Caco-2 (cell line): Measurements from ENCODE around the gene ATP6V1C2. TPM values are rescaled to one million over a fixed set of nuclear protein-coding genes. Genes with fewer than 3 reads are reported as not detected.
A peak's percentile ranks its signal among the peaks of the same experiment; 100 is the strongest.

Source experiments
- BruUV-seq: library from RNA; stranded (reverse); fragments of 400-500 nt; replicated peaks from 2 replicates; lab custom pipeline; 2021; lab: Mats Ljungman, UMichigan
- CTCF ChIA-PET: fragments of 300-600 bp; sonication (Branson Sonifier 250); formaldehyde crosslinking; loops from one replicate; lab custom pipeline; 2022; ENCODE audit warnings: antibody characterized with exemption; lab: Charles Lee
- POLR2A ChIA-PET: fragments of 300-600 bp; sonication (Branson Sonifier 250); formaldehyde crosslinking; loops from one replicate; lab custom pipeline; 2022; ENCODE audit warnings: antibody characterized with exemption; lab: Charles Lee
- DNase-seq, 2 experiments: peaks; one replicate each; pipeline versions ENCODE4 v3.0.0 to v3.0.0-alpha.2; 2020 to 2022
- H3K27me3 ChIP-seq: replicated peaks from 2 replicates; pipeline ENCODE4 v1.6.0; 2011; ENCODE audit warnings: low read length; ENCODE audit not compliant: control insufficient read depth, insufficient read depth
- H3K36me3 ChIP-seq: 2 replicates; pipeline ENCODE4 v1.5.1; 2011; ENCODE audit warnings: low read length; ENCODE audit not compliant: control insufficient read depth, insufficient read depth
- H3K4me1 ChIP-seq: fragments of 250-450 bp; sonication (Bioruptor Pico); 2 replicates; pipeline ENCODE4 v1.5.1; 2020; ENCODE audit warnings: mild to moderate bottlenecking
- H3K4me3 ChIP-seq: 2 replicates; pipeline ENCODE4 v1.5.1; 2011; ENCODE audit warnings: low read depth, mild to moderate bottlenecking, control low read depth, low read length
- H3K9me3 ChIP-seq: fragments of 250-450 bp; sonication (Bioruptor Pico); 2 replicates; pipeline ENCODE4 v1.5.1; 2020; ENCODE audit warnings: mild to moderate bottlenecking, moderate library complexity
- H3K27ac Mint-ChIP-seq: one replicate; pipeline ENCODE4 v1.8.0; 2022; ENCODE audit warnings: mixed read lengths; ENCODE audit not compliant: unreplicated experiment
- H3K27me3 Mint-ChIP-seq: one replicate; pipeline ENCODE4 v1.8.0; 2022; ENCODE audit warnings: mixed read lengths; ENCODE audit not compliant: insufficient read depth, unreplicated experiment
- H3K36me3 Mint-ChIP-seq: one replicate; pipeline ENCODE4 v1.8.0; 2022; ENCODE audit warnings: mild to moderate bottlenecking, mixed read lengths; ENCODE audit not compliant: insufficient read depth, unreplicated experiment
- H3K4me1 Mint-ChIP-seq: one replicate; pipeline ENCODE4 v1.8.0; 2022; ENCODE audit warnings: low read depth, mixed read lengths; ENCODE audit not compliant: unreplicated experiment
- H3K4me3 Mint-ChIP-seq: one replicate; pipeline ENCODE4 v1.8.0; 2022; ENCODE audit warnings: mild to moderate bottlenecking, moderate library complexity, mixed read lengths; ENCODE audit not compliant: unreplicated experiment
- H3K9me3 Mint-ChIP-seq: one replicate; pipeline ENCODE4 v1.8.0; 2022; ENCODE audit warnings: mixed read lengths; ENCODE audit not compliant: unreplicated experiment
- intact Hi-C: fragments of 100-400 bp; cut with micrococcal nuclease; formaldehyde crosslinking; loops from one replicate; pipeline ENCODE4 v1.10.0; 2022; ENCODE audit not compliant: unreplicated experiment
- total RNA-seq: library from RNA; stranded (reverse); gene quantifications from 2 replicates; pipeline ENCODE4 v1.2.3, GENCODE V29; 2022
- TF ChIP-seq, protein P1 (sequence below), 2 experiments: fragments of 200-600 bp in 1 of 2; IDR thresholded peaks; 1 replicate in 1 of 2; 2 replicates in 1 of 2; pipeline versions ENCODE4 v1.5.1 to v1.8.0; 2011 to 2022; ENCODE audit warnings: antibody characterized with exemption in 1 of 2, control low read depth in 1 of 2, inconsistent platforms in 1 of 2, low read depth in 1 of 2, low read length in 1 of 2, mild to moderate bottlenecking in 1 of 2, moderate library complexity in 1 of 2; ENCODE audit not compliant: insufficient read depth in 1 of 2, severe bottlenecking in 1 of 2, unreplicated experiment in 1 of 2

The ATP6V1C2 gene
- total RNA-seq, 1 experiment from 2014 or later, result 4.2 TPM

- no TSS peak for BruUV-seq
- Histone ChIP-seq H3K9me3 (no peaks in the 10 kb centered on the region), H3K27me3 (no peaks in the 10 kb centered on the region), H3K4me1 (no peaks in the 10 kb centered on the region), H3K4me3 (no peak overlapping the region), H3K36me3 (no peaks in the 10 kb centered on the region)
- Mint-ChIP-seq H3K9me3 (no peaks in the 10 kb centered on the region), H3K27ac (no peak overlapping the region), H3K4me1 (peaks cover 12% of the 10 kb centered on the region), H3K36me3 (no peaks in the 10 kb centered on the region), H3K27me3 (peaks cover 9% of the 10 kb centered on the region), H3K4me3 (no peak overlapping the region)
- DNase-seq, result peak in 1 of 2 experiments; percentile 34
- POLR2A ChIA-PET, result no interaction called here
- TF ChIP-seq, protein P1, sequence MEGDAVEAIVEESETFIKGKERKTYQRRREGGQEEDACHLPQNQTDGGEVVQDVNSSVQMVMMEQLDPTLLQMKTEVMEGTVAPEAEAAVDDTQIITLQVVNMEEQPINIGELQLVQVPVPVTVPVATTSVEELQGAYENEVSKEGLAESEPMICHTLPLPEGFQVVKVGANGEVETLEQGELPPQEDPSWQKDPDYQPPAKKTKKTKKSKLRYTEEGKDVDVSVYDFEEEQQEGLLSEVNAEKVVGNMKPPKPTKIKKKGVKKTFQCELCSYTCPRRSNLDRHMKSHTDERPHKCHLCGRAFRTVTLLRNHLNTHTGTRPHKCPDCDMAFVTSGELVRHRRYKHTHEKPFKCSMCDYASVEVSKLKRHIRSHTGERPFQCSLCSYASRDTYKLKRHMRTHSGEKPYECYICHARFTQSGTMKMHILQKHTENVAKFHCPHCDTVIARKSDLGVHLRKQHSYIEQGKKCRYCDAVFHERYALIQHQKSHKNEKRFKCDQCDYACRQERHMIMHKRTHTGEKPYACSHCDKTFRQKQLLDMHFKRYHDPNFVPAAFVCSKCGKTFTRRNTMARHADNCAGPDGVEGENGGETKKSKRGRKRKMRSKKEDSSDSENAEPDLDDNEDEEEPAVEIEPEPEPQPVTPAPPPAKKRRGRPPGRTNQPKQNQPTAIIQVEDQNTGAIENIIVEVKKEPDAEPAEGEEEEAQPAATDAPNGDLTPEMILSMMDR (IDR thresholded peaks at IDR 0.05; ENCODE audit: insufficient read depth in 1 of 2, low read depth in 1 of 2, low read length in 1 of 2, severe bottlenecking in 1 of 2, unreplicated experiment in 1 of 2), result no peak
- intact Hi-C loops, result loop anchor here (2.0 to 10.0 kb wide), 3 partner anchors 45 to 417 kb away; no protein-coding TSS in a partner anchor
- CTCF ChIA-PET, result no interaction called here
These were observed 13.6 kb upstream of the ATP6V1C2 start for GRCh38 chr2:10707831-10708230.

GRCh38 chr2:10709290-10709939, 12.0 kb upstream of the ATP6V1C2 start:
- H3K4me1 ChIP-seq, result no peaks in the 10 kb centered on the region
- TF ChIP-seq, protein P1 (IDR thresholded peaks at IDR 0.05; ENCODE audit: insufficient read depth in 1 of 2, low read depth in 1 of 2, low read length in 1 of 2, severe bottlenecking in 1 of 2, unreplicated experiment in 1 of 2), result peak; percentile 61 to 87
- intact Hi-C loops, result loop anchor here (1.0 to 10.0 kb wide), 7 partner anchors 43 to 415 kb away; partner anchors contain the start of gene PDIA6
- ChIA-PET CTCF (interaction anchor here (0.7 kb wide), 2 partner anchors 19 to 123 kb away, joined by 4 read pairs; partner anchors contain the start of gene NOL10), POLR2A (no interaction called here)
- peaks cover 12% of the 10 kb centered on the region for H3K4me1 Mint-ChIP-seq
- peak; percentile 72 to 78 for DNase-seq
- no peak overlapping the region for H3K4me3 ChIP-seq
- peak overlapping the region; percentile 17 for H3K4me3 Mint-ChIP-seq
- H3K9me3 ChIP-seq, result no peaks in the 10 kb centered on the region
- no TSS peak for BruUV-seq
- no peak overlapping the region for H3K27ac Mint-ChIP-seq
- H3K27me3 Mint-ChIP-seq, result peaks cover 9% of the 10 kb centered on the region
- no peaks in the 10 kb centered on the region for H3K36me3 ChIP-seq
- H3K27me3 ChIP-seq, result no peaks in the 10 kb centered on the region
- H3K9me3 Mint-ChIP-seq, result no peaks in the 10 kb centered on the region
- H3K36me3 Mint-ChIP-seq, result no peaks in the 10 kb centered on the region

DNA sequence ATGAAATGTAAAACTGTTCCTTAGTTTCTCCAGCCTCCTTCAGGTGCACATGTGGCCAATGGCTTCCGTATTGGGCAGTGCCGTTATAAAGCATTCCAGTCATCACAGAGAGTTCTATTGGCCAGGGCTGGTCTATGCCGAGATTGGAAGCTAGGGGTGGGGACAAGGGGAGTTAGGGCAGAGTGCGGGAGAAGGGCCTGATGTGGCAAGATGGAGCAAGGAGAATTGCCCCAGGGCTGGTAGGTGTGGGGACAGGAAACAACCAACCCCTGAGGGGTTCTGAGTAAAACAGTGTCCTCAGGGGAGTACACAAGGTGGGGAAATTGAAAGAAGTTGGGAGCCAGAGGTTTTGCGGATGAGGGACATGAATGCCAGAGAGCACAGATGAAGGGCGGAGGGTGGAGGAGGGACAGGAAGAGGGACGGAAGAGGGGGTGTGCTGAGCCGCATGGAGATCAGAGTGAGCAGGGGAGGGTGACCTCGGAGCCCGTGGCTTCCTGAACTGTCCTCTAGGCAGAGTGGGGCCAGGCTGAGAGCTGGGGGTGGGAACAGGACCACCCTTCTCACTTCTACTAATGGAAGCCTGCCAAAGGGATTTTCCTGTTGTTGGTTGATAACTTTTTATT, 9.1 kb upstream of the ATP6V1C2 start:
- no peak for DNase-seq
- no TSS peak for BruUV-seq
- H3K4me1 Mint-ChIP-seq, result peaks cover 18% of the 10 kb centered on the region
- Histone ChIP-seq H3K4me3 (no peak overlapping the region), H3K27me3 (no peaks in the 10 kb centered on the region), H3K9me3 (no peaks in the 10 kb centered on the region), H3K4me1 (peaks cover 8% of the 10 kb centered on the region), H3K36me3 (no peaks in the 10 kb centered on the region)
- TF ChIP-seq, protein P1 (IDR thresholded peaks at IDR 0.05; ENCODE audit: insufficient read depth in 1 of 2, low read depth in 1 of 2, low read length in 1 of 2, severe bottlenecking in 1 of 2, unreplicated experiment in 1 of 2), result no peak
- peaks cover 4% of the 10 kb centered on the region for H3K27me3 Mint-ChIP-seq
- intact Hi-C loops, result no loop called here
- no peak overlapping the region for H3K4me3 Mint-ChIP-seq
- no peak overlapping the region for H3K27ac Mint-ChIP-seq
- ChIA-PET CTCF (interaction anchor here (0.5 kb wide), 1 partner anchor 34 kb away, joined by 4 read pairs; no protein-coding TSS in a partner anchor), POLR2A (no interaction called here)
- H3K9me3 Mint-ChIP-seq, result no peaks in the 10 kb centered on the region
- H3K36me3 Mint-ChIP-seq, result no peaks in the 10 kb centered on the region
